GM23338 (cell line): ENCODE data around the gene ATP8A2. TPM values are rescaled to one million over a fixed set of nuclear protein-coding genes. Genes with fewer than 3 reads are reported as not detected.

Experiments
- ATAC-seq: fragments of 200-7000 bp; cut with Tn5 transposase; 3 replicates; pipeline ENCODE4 v1.9.1; 2020
- DNase-seq: peaks from one replicate; pipeline ENCODE4 v3.0.0-alpha.2; 2015; ENCODE audit warnings: low spot score
- H2AFZ ChIP-seq: fragments of 200-600 bp; sonication (generic); 2 replicates; pipeline ENCODE4 v1.8.0; 2016; ENCODE audit warnings: antibody characterized with exemption, mild to moderate bottlenecking, moderate library complexity
- H3F3A ChIP-seq: fragments of 200-600 bp; sonication (generic); replicated peaks from 2 replicates; pipeline ENCODE4 v1.8.0; 2017; ENCODE audit warnings: antibody characterized with exemption, mixed run types, low read depth
- H3K27ac ChIP-seq: fragments of 200-600 bp; sonication (generic); 2 replicates; pipeline ENCODE4 v1.6.1; 2016; ENCODE audit warnings: low read depth
- H3K27me3 ChIP-seq: fragments of 200-600 bp; sonication (generic); 2 replicates; pipeline ENCODE4 v1.8.0; 2016; ENCODE audit warnings: mild to moderate bottlenecking, mixed run types, moderate library complexity; ENCODE audit not compliant: insufficient read depth
- H3K36me3 ChIP-seq: fragments of 200-600 bp; sonication (generic); 2 replicates; pipeline ENCODE4 v1.8.0; 2016; ENCODE audit warnings: mild to moderate bottlenecking; ENCODE audit not compliant: insufficient read depth
- H3K4me1 ChIP-seq: fragments of 200-600 bp; sonication (generic); 2 replicates; pipeline ENCODE4 v1.8.0; 2016; ENCODE audit warnings: mild to moderate bottlenecking, moderate library complexity; ENCODE audit not compliant: insufficient read depth
- H3K4me2 ChIP-seq: fragments of 200-600 bp; sonication (generic); 2 replicates; pipeline ENCODE4 v1.7.1; 2017; ENCODE audit warnings: mixed run types
- H3K4me3 ChIP-seq: fragments of 200-600 bp; sonication (generic); 2 replicates; pipeline ENCODE4 v1.6.1; 2016; ENCODE audit warnings: mixed run types
- H3K79me2 ChIP-seq: fragments of 200-600 bp; sonication (generic); replicated peaks from 2 replicates; pipeline ENCODE4 v1.8.0; 2017; ENCODE audit warnings: mild to moderate bottlenecking; ENCODE audit not compliant: insufficient read depth
- H3K9me2 ChIP-seq: fragments of 200-600 bp; sonication (generic); 2 replicates; pipeline ENCODE4 v1.8.0; 2017; ENCODE audit not compliant: insufficient read depth
- H4K20me1 ChIP-seq: fragments of 200-600 bp; sonication (generic); replicated peaks from 2 replicates; pipeline ENCODE4 v1.8.0; 2017; ENCODE audit warnings: mild to moderate bottlenecking; ENCODE audit not compliant: insufficient read depth
- H3K27ac Mint-ChIP-seq: 2 replicates; pipeline ENCODE4 v1.8.0; 2020; ENCODE audit warnings: inconsistent platforms, mild to moderate bottlenecking, moderate library complexity, mixed read lengths
- H3K27me3 Mint-ChIP-seq: 3 replicates; pipeline ENCODE4 v1.8.0; 2022; ENCODE audit warnings: low read depth, mild to moderate bottlenecking, moderate library complexity, mixed read lengths, inconsistent platforms; ENCODE audit not compliant: insufficient read depth, poor library complexity
- H3K36me3 Mint-ChIP-seq: 3 replicates; pipeline ENCODE4 v1.8.0; 2021; ENCODE audit warnings: low read depth, mild to moderate bottlenecking, inconsistent platforms, moderate library complexity, mixed read lengths
- H3K4me1 Mint-ChIP-seq: 3 replicates; pipeline ENCODE4 v1.8.0; 2020; ENCODE audit warnings: mild to moderate bottlenecking, inconsistent platforms, mixed read lengths
- H3K4me3 Mint-ChIP-seq: 3 replicates; pipeline ENCODE4 v1.8.0; 2021; ENCODE audit warnings: moderate library complexity, mild to moderate bottlenecking, inconsistent platforms, mixed read lengths
- H3K9me3 Mint-ChIP-seq: 3 replicates; pipeline ENCODE4 v1.8.0; 2020; ENCODE audit warnings: moderate library complexity, mild to moderate bottlenecking, inconsistent platforms, mixed read lengths
- CREB1 ChIP-seq: fragments of 250-450 bp; sonication (Bioruptor Pico); IDR thresholded peaks from 2 replicates; pipeline ENCODE4 v1.5.0; 2020; ENCODE audit warnings: low read depth, mild to moderate bottlenecking, moderate library complexity
- ETS1 ChIP-seq: IDR thresholded peaks from 2 replicates; pipeline ENCODE4 v1.6.1; 2016; ENCODE audit warnings: antibody characterized with exemption
- EZH2 ChIP-seq: fragments of 200-600 bp; sonication (generic); IDR thresholded peaks from one replicate; pipeline ENCODE4 v1.8.0; 2017; ENCODE audit warnings: antibody characterized with exemption, mild to moderate bottlenecking, low read depth; ENCODE audit not compliant: unreplicated experiment
- EZH2phosphoT487 ChIP-seq: fragments of 200-600 bp; sonication (generic); IDR thresholded peaks from one replicate; pipeline ENCODE4 v1.8.1; 2018; ENCODE audit warnings: antibody characterized with exemption; ENCODE audit not compliant: unreplicated experiment
- JUNB ChIP-seq: IDR thresholded peaks from one replicate; pipeline ENCODE4 v1.6.1; 2016; ENCODE audit warnings: antibody characterized with exemption; ENCODE audit not compliant: unreplicated experiment
- NANOG ChIP-seq: IDR thresholded peaks from 2 replicates; pipeline ENCODE4 v1.6.1; 2016; ENCODE audit warnings: antibody characterized with exemption, borderline replicate concordance
- REST ChIP-seq: IDR thresholded peaks from one replicate; pipeline ENCODE4 v1.6.1; 2018; ENCODE audit warnings: antibody characterized with exemption; ENCODE audit not compliant: unreplicated experiment
- ZNF114 ChIP-seq: fragments of 250-450 bp; sonication (Bioruptor Pico); IDR thresholded peaks from 2 replicates; pipeline ENCODE4 v1.5.0; 2020; ENCODE audit warnings: mild to moderate bottlenecking, moderate library complexity
- polyA plus RNA-seq: library from polyadenylated mRNA; unstranded; fragments of >200 nt; fragmentation: Nextera tagmentation; extraction: Ambion mirVana; gene quantifications from 2 replicates; pipeline ENCODE4 v1.2.1, GENCODE V29; 2016
- total RNA-seq: library from RNA; depleted of rRNA; stranded (reverse); fragments of >200 nt; shearing (Covaris generic); gene quantifications from 2 replicates; pipeline ENCODE4 v1.2.3, GENCODE V29; 2014

ATP8A2 gene
- total and polyA plus RNA-seq, 2 experiments from 2014 or later: 5.7 to 8.8 TPM

GRCh38 chr13:25384758-25385410, 13.1 kb downstream of the ATP8A2 start (continued):
- TF ChIP-seq REST: no peak
- TF ChIP-seq EZH2: no peak
- TF ChIP-seq CREB1: no peak

GRCh38 chr13:25391932-25392331, 20.2 kb downstream of the ATP8A2 start:
- Histone ChIP-seq H3K27ac (no peak overlapping the region), H3K36me3 (no peaks in the 10 kb centered on the region), H3K4me3 (no peak overlapping the region), H4K20me1 (no peaks in the 10 kb centered on the region), H3K79me2 (no peaks in the 10 kb centered on the region), H3K4me1 (peaks cover 5% of the 10 kb centered on the region), H3K4me2 (no peak overlapping the region), H3F3A (no peaks in the 10 kb centered on the region), H3K9me2 (no peaks in the 10 kb centered on the region), H2AFZ (peak overlapping the region; percentile 15; the same call in 1 of the 2 replicates), H3K27me3 (no peaks in the 10 kb centered on the region)
- no peak for TF ChIP-seq ZNF114 (CRISPR knock-in tag)
- TF ChIP-seq EZH2: no peak
- TF ChIP-seq NANOG: no peak
- no peak for TF ChIP-seq EZH2phosphoT487
- no peak for TF ChIP-seq CREB1
- TF ChIP-seq REST: no peak
- no peak for TF ChIP-seq JUNB
- no peak for TF ChIP-seq ETS1
- H3K4me3 Mint-ChIP-seq: no peak overlapping the region
- peaks cover 2% of the 10 kb centered on the region; the same call in 1 of the 3 replicates for H3K9me3 Mint-ChIP-seq
- DNase-seq (no peak), ATAC-seq (no peak)
- no peaks in the 10 kb centered on the region; the same call in 2 of the 3 replicates for H3K36me3 Mint-ChIP-seq
- H3K27ac Mint-ChIP-seq: no peak overlapping the region
- H3K4me1 Mint-ChIP-seq: peaks cover 9% of the 10 kb centered on the region
- H3K27me3 Mint-ChIP-seq: no peaks in the 10 kb centered on the region
